ENCODE results near the gene FBXL7.
A peak's percentile ranks its signal among the peaks of the same experiment; 100 is the strongest.

FBXL7 gene

GRCh38 chr5:15693933-15694332 is 194.0 kb downstream of the FBXL7 start:
- no peak for DNase-seq (ENCODE audit: low read depth, low spot score)
- no peak overlapping the region for H3K27ac ChIP-seq

DNA sequence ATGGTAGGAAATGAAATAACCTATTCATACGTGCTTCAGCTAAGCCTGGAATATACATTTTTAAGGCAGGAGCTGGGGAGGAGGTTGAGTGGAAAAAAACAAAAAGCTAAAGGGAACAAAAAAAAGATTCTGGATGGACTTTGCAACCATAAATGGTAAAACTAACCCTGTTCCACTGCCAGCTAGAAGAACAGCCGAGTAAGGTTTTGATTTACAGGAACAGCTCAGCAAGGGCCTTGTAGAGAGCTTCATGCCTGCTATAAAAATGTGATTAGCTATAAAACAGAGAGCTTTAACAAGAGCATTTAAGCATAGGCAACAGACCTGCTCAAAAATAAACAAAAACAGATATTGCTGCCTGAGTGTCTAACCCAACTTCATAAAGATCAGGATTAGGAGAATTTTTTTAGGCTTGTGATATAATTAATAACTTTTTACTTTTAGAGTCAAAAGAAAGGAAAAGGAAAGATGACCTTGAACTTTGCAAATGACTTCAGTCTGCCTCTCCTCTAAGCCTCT is 194.8 kb downstream of the FBXL7 start:
- no peak overlapping the region for H3K27ac ChIP-seq

GRCh38 chr5:15695215-15695731 is 195.3 kb downstream of the FBXL7 start:
- no peak overlapping the region for H3K27ac ChIP-seq
- DNase-seq (ENCODE audit: low read depth, low spot score): no peak

More for the DNA sequence above, 194.8 kb downstream of the FBXL7 start:
- no peak for DNase-seq (ENCODE audit: low read depth, low spot score)

DNA sequence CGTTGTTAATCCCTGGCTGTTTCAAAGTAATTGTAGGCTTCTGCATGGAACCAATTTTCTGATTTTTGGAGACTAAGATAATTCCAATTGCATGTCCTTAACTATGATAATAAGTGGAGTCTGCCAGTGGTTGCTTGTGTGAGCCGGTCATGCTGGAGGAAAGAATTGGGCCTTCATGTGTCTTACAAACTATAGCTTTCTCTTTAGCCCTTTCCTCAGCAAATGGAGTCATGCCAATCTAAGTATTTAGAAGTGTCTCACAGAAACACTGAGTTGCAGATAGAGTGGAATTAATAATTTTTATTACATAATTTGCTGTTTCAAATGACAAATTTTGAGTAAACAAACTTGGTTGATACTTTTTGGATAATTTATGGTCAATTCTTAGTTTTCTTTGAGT is 200.4 kb downstream of the FBXL7 start:
- H3K27ac ChIP-seq: no peak overlapping the region
- no peak for DNase-seq (ENCODE audit: low read depth, low spot score)

GRCh38 chr5:15702102-15702501 is 202.1 kb downstream of the FBXL7 start:
- no peak for DNase-seq (ENCODE audit: low read depth, low spot score)
- H3K27ac ChIP-seq: no peak overlapping the region

DNA sequence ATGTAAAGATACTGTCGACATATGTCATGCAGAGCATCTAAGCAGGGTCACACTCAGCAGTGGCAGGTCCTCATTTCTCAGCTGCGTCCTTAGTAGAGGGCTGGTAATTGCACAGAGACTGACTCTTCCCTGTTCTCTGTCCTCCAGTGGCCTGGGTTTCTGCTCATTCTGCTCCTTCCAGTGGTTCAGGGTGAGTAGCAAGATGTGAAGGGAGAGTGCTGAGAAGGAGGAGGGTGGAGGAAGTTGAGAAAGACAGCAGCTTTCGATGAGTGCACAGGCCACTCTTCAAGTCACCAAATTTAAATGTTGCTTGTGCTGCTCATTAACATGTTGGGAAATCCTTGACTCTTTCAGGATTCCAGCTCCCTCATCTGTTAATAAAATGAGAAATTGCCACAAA is 203.9 kb downstream of the FBXL7 start:
- DNase-seq (ENCODE audit: low read depth, low spot score): no peak
- no peak overlapping the region for H3K27ac ChIP-seq

GRCh38 chr5:15704397-15704947 is 204.5 kb downstream of the FBXL7 start:
- H3K27ac ChIP-seq: no peak overlapping the region
- no peak for DNase-seq (ENCODE audit: low read depth, low spot score)

GRCh38 chr5:15707631-15708030 is 207.7 kb downstream of the FBXL7 start:
- DNase-seq (ENCODE audit: low read depth, low spot score): no peak
- H3K27ac ChIP-seq: no peak overlapping the region

- H3K27ac ChIP-seq: no peak overlapping the region
- DNase-seq (ENCODE audit: low read depth, low spot score): no peak
These were observed 211.9 kb downstream of the FBXL7 start for GRCh38 chr5:15711892-15712291.

DNA sequence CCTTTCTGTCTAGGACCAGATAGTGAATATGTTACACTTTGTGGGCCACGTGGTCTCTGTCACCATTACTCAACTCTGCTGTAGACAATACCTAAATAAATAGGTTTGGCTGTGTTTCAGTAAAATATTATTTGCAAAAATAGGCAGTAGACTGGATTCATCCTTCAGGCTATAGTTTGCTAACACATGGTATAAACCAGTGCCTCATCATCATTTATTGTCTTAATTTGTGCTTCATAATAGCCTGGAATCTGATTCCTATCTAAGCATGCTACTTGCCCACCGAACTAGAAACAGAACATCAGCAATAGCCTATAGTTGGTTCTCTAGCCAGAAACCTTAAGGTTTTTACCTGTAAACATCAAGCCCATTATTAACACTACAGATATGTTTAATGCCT is 215.6 kb downstream of the FBXL7 start:
- H3K27ac ChIP-seq: no peak overlapping the region
- no peak for DNase-seq (ENCODE audit: low read depth, low spot score)

DNA sequence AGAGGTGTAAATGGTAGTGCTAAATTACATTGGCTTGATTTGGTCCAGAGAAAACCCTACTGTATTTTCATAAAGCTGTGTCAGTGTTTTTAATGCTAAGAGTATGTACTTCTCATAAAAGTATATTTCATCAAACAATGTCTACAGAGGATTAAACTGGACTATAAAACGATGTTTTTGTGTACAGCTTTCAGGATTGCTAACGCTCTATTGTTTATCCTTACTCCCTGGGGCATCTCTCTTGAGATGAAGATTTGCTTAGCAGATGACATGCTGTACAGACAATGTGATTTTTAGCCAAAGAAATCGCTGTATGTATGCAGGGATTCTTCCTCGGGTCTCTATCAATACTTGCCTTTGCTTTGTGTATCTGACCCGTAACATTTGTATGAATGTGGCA is 216.0 kb downstream of the FBXL7 start:
- no peak overlapping the region for H3K27ac ChIP-seq
- DNase-seq (ENCODE audit: low read depth, low spot score): no peak

DNA sequence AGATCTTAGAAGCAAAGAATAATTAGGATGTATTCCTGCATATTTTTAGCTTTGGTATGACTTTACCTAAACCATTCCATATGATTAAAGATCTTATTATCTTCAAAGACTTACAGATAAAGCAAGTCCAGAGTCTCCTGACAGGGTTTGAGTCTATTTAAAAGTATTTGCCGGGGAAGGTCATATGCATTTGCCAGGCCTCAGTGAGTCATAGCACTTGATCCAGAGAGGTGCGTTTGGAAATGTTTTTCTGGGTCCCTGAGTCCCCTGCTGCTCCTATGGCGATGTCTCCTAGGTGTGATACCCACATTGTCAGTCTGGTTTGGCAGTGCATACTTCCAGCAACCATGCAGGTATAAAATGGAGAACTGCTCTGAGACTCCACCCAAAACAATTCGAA is 217.0 kb downstream of the FBXL7 start:
- DNase-seq (ENCODE audit: low read depth, low spot score): no peak

DNA sequence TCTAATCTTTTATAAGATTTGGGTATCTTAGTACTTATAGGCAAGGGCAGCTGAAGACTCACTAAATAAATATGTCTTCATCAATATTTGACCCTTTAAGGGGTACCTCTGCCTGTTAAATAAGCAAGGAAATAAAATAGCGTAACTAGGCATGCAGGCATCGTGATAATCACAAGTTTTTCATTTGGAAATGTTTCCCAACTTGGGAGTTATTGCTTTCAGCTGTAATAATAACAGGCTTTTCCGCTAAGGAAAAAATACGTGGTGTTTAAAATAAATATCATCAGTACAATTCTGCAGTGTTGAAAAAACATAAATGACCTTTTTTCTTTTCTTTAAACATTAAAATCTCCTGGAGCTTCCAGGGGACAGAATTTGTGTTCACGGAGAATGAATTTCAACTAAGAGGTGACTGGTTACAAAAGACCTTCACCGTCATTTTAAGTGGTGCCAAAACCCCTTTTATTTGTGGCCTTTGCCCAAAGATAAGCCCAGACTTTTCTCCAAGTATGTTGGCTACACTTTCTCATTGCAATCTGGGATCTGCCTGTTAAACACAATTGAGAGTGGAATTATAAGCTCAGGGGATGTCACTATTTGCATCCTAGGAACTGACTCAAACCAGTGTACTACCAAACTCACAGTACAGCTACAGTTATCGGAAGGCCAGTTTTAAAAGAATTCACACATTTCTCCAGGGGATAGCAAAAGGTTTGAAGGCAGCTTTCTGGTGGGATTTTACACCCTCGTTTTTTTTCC is 218.6 kb downstream of the FBXL7 start:
- no peak overlapping the region for H3K27ac ChIP-seq

More for the DNA sequence above, 217.0 kb downstream of the FBXL7 start:
- no peak overlapping the region for H3K27ac ChIP-seq

DNA sequence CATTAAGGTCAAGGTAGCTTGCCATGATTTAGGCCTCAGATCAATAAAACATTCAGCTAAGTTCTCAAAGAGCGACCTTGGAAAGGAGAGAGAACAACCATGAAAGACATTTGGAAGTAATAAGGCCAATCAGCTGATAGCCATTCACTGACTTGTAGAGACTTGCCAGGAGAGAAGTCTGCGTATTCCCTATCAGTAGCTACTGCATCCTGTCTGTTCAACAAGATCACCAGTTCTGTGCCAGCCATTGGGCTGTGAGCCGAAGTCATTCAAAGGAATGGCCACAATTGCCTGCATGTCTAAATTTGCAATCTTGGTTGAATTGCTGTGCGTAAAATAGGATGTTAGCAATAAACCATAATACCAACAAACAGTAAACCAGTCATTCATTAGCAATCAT is 219.8 kb downstream of the FBXL7 start:
- peak; percentile 20 for DNase-seq (ENCODE audit: low read depth, low spot score)
- H3K27ac ChIP-seq: peak overlapping the region; percentile 25

More for the DNA sequence above, 218.6 kb downstream of the FBXL7 start:
- DNase-seq (ENCODE audit: low read depth, low spot score): no peak

- DNase-seq (ENCODE audit: low read depth, low spot score): no peak
These were observed 220.5 kb downstream of the FBXL7 start for GRCh38 chr5:15720515-15720914.

GRCh38 chr5:15722305-15722704 is 222.3 kb downstream of the FBXL7 start:
- H3K27ac ChIP-seq: no peak overlapping the region
- DNase-seq (ENCODE audit: low read depth, low spot score): no peak

More at GRCh38 chr5:15720515-15720914, 220.5 kb downstream of the FBXL7 start:
- peak overlapping the region; percentile 25 for H3K27ac ChIP-seq

- no peak for DNase-seq (ENCODE audit: low read depth, low spot score)
- H3K27ac ChIP-seq: no peak overlapping the region
These were observed 227.4 kb downstream of the FBXL7 start for GRCh38 chr5:15727375-15727774.

DNA sequence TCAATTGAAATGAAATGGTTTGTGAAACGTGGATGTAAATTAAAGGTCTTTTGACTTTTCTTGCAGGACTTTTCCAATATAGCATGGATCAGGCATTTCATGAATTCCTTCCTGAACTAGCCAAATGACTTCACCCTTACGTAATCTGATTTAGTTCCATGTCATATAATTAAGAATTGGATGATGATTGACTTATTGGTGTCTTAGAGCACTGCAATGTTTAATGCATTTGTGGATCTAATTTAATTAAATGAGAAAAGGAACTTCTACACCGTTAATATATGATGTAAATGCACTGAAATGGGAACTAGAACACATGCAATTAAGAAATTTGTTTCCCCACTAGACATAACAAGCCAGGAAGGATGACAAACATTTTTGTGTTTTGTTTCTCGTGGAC is 228.8 kb downstream of the FBXL7 start:
- H3K27ac ChIP-seq: no peak overlapping the region
- no peak for DNase-seq (ENCODE audit: low read depth, low spot score)

DNA sequence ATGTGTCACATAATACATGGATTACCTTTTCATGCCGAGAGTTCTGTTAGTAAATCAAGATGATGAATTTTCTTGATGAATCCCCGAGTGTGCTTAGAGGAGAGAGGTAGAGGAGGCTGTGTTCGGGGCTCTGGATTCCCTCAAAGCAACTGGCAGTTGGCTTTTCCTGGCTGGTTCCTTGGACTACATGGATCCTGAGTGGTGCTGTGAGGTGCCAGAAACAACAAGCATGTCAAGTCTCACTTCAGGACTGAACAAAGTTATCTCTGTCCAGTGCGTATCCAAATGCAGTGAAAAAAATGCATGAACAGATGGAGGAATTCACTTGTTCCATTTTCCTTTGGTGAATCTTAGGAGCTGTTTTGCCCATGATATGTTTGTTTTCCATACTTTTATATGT is 231.7 kb downstream of the FBXL7 start:
- no peak overlapping the region for H3K27ac ChIP-seq
- no peak for DNase-seq (ENCODE audit: low read depth, low spot score)

DNA sequence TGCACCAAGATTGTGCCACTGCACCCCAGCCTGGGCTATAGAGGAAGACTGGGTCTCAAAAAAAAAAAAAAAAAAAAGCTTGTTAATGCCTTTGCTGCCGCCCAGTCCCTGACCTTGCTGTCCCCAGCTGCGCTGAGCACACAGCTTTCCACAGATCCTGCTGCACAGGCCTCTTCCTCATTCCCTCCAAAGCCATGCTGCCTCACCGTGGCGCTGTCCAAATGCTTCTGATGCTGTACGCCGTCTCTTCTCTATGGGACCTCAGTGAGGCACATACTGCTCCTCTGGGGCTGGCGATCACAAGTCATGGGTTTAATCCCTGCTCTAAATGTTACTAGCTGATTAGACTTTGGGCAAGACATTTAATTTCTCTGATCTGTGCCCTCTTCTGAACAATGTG is 234.1 kb downstream of the FBXL7 start:
- no peak overlapping the region for H3K27ac ChIP-seq
- DNase-seq (ENCODE audit: low read depth, low spot score): no peak

GRCh38 chr5:15737036-15737821 is 237.2 kb downstream of the FBXL7 start:
- H3K27ac ChIP-seq: no peak overlapping the region
- no peak for DNase-seq (ENCODE audit: low read depth, low spot score)
